HCT116 (cell line): ENCODE results near the gene GGACT.

Experiments
- ATF3 ChIP-seq: IDR thresholded peaks from 2 replicates; pipeline ENCODE4 v1.6.1; 2012
- CEBPB ChIP-seq: IDR thresholded peaks from 2 replicates; pipeline ENCODE4 v1.6.1; 2012; ENCODE audit warnings: low read depth
- FOSL1 ChIP-seq: IDR thresholded peaks from 2 replicates; pipeline ENCODE4 v1.6.1; 2012; ENCODE audit warnings: low read depth
- POLR2A ChIP-seq: IDR thresholded peaks from 2 replicates; pipeline ENCODE4 v1.7.0; 2011; ENCODE audit warnings: borderline replicate concordance; ENCODE audit not compliant: insufficient read depth, insufficient read length; ENCODE audit errors: extremely low read depth
- RAD21 ChIP-seq: IDR thresholded peaks from 2 replicates; pipeline ENCODE4 v1.6.1; 2012; ENCODE audit warnings: low read depth, mild to moderate bottlenecking
- SIN3A ChIP-seq: IDR thresholded peaks from 2 replicates; pipeline ENCODE4 v1.6.1; 2012; ENCODE audit warnings: low read depth
- SRF ChIP-seq: IDR thresholded peaks from 2 replicates; pipeline ENCODE4 v1.6.1; 2012; ENCODE audit warnings: low read depth
- YY1 ChIP-seq: IDR thresholded peaks from 2 replicates; pipeline ENCODE4 v1.6.1; 2011; ENCODE audit warnings: low read length, low read depth, moderate library complexity, mild to moderate bottlenecking; ENCODE audit not compliant: insufficient replicate concordance; ENCODE audit errors: extremely low read depth
- ZNF274 ChIP-seq: fragments of 200-500 bp; sonication (Bioruptor generic); IDR thresholded peaks from 2 replicates; pipeline ENCODE4 v1.6.1; 2014; ENCODE audit warnings: mild to moderate bottlenecking, low read depth, low read length, inconsistent platforms
- TF ChIP-seq, protein P1 (sequence below), 3 experiments: fragments of 200-600 bp in 1 of 3; sonication (generic) in 1 of 3; IDR thresholded peaks in 2 of 3; conservative IDR thresholded peaks in 1 of 3; 2 replicates each; pipeline ENCODE4 v1.5.1; 2012 to 2017; ENCODE audit warnings: low read depth in 2 of 3, low read length in 2 of 3, antibody characterized with exemption in 1 of 3, borderline replicate concordance in 1 of 3, control low read depth in 1 of 3, mild to moderate bottlenecking in 1 of 3, mixed read lengths in 1 of 3, mixed run types in 1 of 3, moderate library complexity in 1 of 3; ENCODE audit not compliant: insufficient read depth in 1 of 3
- TF ChIP-seq, protein P2 (sequence below): IDR thresholded peaks from 2 replicates; pipeline ENCODE4 v1.6.1; 2012; ENCODE audit warnings: low read depth

GRCh38 chr13:100637380-100637779 is 48.8 kb upstream of the GGACT start:
- TF ChIP-seq, protein P1, sequence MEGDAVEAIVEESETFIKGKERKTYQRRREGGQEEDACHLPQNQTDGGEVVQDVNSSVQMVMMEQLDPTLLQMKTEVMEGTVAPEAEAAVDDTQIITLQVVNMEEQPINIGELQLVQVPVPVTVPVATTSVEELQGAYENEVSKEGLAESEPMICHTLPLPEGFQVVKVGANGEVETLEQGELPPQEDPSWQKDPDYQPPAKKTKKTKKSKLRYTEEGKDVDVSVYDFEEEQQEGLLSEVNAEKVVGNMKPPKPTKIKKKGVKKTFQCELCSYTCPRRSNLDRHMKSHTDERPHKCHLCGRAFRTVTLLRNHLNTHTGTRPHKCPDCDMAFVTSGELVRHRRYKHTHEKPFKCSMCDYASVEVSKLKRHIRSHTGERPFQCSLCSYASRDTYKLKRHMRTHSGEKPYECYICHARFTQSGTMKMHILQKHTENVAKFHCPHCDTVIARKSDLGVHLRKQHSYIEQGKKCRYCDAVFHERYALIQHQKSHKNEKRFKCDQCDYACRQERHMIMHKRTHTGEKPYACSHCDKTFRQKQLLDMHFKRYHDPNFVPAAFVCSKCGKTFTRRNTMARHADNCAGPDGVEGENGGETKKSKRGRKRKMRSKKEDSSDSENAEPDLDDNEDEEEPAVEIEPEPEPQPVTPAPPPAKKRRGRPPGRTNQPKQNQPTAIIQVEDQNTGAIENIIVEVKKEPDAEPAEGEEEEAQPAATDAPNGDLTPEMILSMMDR (IDR thresholded peaks at IDR 0.05 in 2 of 3, conservative IDR thresholded peaks at IDR 0.05 in 1 of 3; ENCODE audit: borderline replicate concordance in 1 of 3, insufficient read depth in 1 of 3, low read depth in 2 of 3, low read length in 2 of 3), result no peak
- no peak for TF ChIP-seq CEBPB
- no peak for TF ChIP-seq FOSL1
- no peak for TF ChIP-seq ZNF274
- TF ChIP-seq ATF3, result no peak
- no peak for TF ChIP-seq POLR2A
- TF ChIP-seq YY1, result no peak
- TF ChIP-seq, protein P2, sequence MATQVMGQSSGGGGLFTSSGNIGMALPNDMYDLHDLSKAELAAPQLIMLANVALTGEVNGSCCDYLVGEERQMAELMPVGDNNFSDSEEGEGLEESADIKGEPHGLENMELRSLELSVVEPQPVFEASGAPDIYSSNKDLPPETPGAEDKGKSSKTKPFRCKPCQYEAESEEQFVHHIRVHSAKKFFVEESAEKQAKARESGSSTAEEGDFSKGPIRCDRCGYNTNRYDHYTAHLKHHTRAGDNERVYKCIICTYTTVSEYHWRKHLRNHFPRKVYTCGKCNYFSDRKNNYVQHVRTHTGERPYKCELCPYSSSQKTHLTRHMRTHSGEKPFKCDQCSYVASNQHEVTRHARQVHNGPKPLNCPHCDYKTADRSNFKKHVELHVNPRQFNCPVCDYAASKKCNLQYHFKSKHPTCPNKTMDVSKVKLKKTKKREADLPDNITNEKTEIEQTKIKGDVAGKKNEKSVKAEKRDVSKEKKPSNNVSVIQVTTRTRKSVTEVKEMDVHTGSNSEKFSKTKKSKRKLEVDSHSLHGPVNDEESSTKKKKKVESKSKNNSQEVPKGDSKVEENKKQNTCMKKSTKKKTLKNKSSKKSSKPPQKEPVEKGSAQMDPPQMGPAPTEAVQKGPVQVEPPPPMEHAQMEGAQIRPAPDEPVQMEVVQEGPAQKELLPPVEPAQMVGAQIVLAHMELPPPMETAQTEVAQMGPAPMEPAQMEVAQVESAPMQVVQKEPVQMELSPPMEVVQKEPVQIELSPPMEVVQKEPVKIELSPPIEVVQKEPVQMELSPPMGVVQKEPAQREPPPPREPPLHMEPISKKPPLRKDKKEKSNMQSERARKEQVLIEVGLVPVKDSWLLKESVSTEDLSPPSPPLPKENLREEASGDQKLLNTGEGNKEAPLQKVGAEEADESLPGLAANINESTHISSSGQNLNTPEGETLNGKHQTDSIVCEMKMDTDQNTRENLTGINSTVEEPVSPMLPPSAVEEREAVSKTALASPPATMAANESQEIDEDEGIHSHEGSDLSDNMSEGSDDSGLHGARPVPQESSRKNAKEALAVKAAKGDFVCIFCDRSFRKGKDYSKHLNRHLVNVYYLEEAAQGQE, result no peak
- no peak for TF ChIP-seq SIN3A
- TF ChIP-seq SRF, result no peak
- no peak for TF ChIP-seq RAD21
